ACC112 (cell line): ENCODE data around the gene ST6GALNAC4.

ENCODE experiments used
- H2AFZ ChIP-seq: fragments of 200-600 bp; sonication (generic); one replicate; pipeline ENCODE4 v1.6.0; 2017; ENCODE audit warnings: antibody characterized with exemption, low read length; ENCODE audit not compliant: unreplicated experiment
- H3K27ac ChIP-seq: fragments of 200-600 bp; sonication (generic); 2 replicates; pipeline ENCODE4 v1.5.1; 2014; ENCODE audit warnings: low read depth, mild to moderate bottlenecking, antibody characterized with exemption, low read length, moderate library complexity
- H3K27me3 ChIP-seq: fragments of 200-600 bp; sonication (generic); 2 replicates; pipeline ENCODE4 v1.6.1; 2014; ENCODE audit warnings: mild to moderate bottlenecking, antibody characterized with exemption, low read length, moderate library complexity, mixed read lengths; ENCODE audit not compliant: insufficient read depth
- H3K36me3 ChIP-seq: fragments of 200-600 bp; sonication (generic); 2 replicates; pipeline ENCODE4 v1.6.1; 2016; ENCODE audit warnings: mild to moderate bottlenecking, antibody characterized with exemption, low read length, moderate library complexity, mixed read lengths; ENCODE audit not compliant: insufficient read depth
- H3K4me1 ChIP-seq: fragments of 200-600 bp; sonication (generic); one replicate; pipeline ENCODE4 v1.6.1; 2016; ENCODE audit warnings: low read length, mixed read lengths; ENCODE audit not compliant: insufficient read depth, unreplicated experiment, control insufficient read depth
- H3K4me3 ChIP-seq: fragments of 200-600 bp; sonication (generic); 2 replicates; pipeline ENCODE4 v1.5.1; 2014; ENCODE audit warnings: mild to moderate bottlenecking, low read depth, low read length
- H3K79me2 ChIP-seq: fragments of 200-600 bp; sonication (generic); one replicate; pipeline ENCODE4 v1.6.0; 2016; ENCODE audit warnings: low read length; ENCODE audit not compliant: control insufficient read depth, unreplicated experiment, insufficient read depth

The ST6GALNAC4 gene

GRCh38 chr9:127897193-127897692 lies 19.6 kb downstream of the ST6GALNAC4 start:
- Histone ChIP-seq H2AFZ (no peak overlapping the region), H3K4me3 (peak overlapping the region; percentile 56), H3K36me3 (peaks cover 50% of the 10 kb centered on the region), H3K27ac (peak overlapping the region; percentile 74), H3K79me2 (peaks cover 31% of the 10 kb centered on the region), H3K4me1 (peaks cover 24% of the 10 kb centered on the region), H3K27me3 (no peaks in the 10 kb centered on the region)

DNA sequence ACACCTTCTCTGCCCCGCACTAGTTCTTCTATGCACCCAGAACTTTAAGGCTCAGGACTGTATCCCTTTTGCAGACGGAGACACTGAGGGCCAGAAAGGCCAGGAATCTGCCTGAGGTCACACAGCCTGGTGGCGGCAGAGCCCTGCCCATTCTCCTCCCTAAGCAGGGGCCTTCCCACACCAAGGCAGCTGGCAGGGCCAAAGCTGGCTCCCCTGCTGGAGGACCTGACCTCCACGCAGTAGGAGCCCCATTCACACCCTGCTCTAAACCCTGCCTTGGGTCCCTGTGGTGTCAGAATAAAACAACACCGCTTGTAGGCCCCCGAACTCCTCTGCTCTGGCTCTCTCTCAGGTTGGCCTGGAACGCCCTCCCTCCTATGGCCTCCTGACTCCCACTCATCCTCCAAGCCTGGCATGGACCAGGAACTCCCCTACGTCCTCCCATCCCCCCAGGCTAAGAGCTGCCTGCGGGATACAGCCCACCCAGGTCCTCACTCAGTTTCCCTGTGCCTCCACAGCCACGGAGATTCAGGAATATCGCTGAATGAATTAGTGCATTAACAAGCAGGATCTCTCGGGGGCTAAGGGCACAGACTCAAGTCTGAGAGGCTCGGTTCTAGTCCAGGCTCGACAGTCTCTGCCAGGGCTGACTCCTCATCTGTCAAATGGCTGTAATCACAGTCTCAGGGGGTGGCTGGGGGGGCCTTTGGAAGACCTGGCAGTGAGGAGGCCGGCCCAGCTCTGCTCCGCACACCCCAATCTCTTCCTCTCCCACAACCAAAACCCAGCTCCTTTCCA lies 20.2 kb downstream of the ST6GALNAC4 start:
- Histone ChIP-seq H3K4me1 (peaks cover 24% of the 10 kb centered on the region), H3K27ac (no peak overlapping the region), H3K79me2 (peaks cover 31% of the 10 kb centered on the region), H2AFZ (no peak overlapping the region), H3K27me3 (no peaks in the 10 kb centered on the region), H3K36me3 (peaks cover 51% of the 10 kb centered on the region), H3K4me3 (peak overlapping the region; percentile 30)

- Histone ChIP-seq H3K4me1 (peaks cover 19% of the 10 kb centered on the region), H3K27ac (no peak overlapping the region), H3K36me3 (peaks cover 54% of the 10 kb centered on the region), H3K27me3 (no peaks in the 10 kb centered on the region), H3K4me3 (no peak overlapping the region), H2AFZ (no peak overlapping the region), H3K79me2 (peaks cover 33% of the 10 kb centered on the region)
Measured at GRCh38 chr9:127895811-127896210, 21.0 kb downstream of the ST6GALNAC4 start.

DNA sequence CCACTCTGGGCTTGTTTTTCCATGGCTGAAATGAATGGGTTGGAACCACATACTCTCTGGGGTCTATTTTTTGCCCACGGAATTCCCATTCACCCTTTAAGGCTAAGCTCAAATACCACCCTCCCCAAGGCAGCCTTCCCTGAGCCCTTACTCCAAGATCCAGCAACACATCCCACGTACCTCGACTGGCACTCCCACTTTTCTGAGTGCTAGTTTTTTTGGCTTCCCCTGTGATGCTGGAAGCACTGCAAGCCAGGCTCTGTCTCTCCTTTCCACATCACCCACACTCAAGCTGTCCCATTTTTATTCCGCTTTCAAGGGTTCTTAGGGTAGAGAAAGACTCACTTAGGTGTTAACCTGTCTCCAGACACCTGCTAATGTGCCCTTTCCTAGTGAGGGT lies 23.4 kb downstream of the ST6GALNAC4 start:
- peaks cover 62% of the 10 kb centered on the region for H3K36me3 ChIP-seq
- no peak overlapping the region for H3K27ac ChIP-seq
- H3K4me1 ChIP-seq = peaks cover 17% of the 10 kb centered on the region
- no peak overlapping the region for H3K4me3 ChIP-seq
- no peak overlapping the region for H2AFZ ChIP-seq
- no peaks in the 10 kb centered on the region for H3K27me3 ChIP-seq
- H3K79me2 ChIP-seq = peaks cover 33% of the 10 kb centered on the region

DNA sequence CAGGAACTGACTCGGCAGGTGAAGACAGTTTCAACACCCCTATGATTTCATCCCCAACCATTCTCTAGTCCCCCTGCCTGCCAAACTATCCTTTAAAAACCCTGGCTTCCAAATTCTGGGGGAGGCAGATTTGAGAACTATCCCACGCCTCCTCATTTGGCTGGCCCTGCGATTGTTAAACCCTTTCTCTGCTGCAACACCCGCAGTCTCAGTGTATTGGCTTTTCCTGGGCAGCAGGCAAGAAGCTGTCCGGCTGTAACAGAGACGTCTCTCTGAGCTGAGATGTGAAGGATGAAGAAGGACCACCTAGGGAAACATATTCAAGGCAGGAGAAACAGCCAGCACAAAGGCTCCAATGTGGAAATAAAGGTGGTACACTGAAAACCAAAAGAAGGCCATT lies 24.0 kb downstream of the ST6GALNAC4 start:
- Histone ChIP-seq H3K27me3 (no peaks in the 10 kb centered on the region), H2AFZ (no peak overlapping the region), H3K36me3 (peaks cover 63% of the 10 kb centered on the region), H3K4me1 (peaks cover 15% of the 10 kb centered on the region), H3K79me2 (peaks cover 32% of the 10 kb centered on the region), H3K4me3 (no peak overlapping the region), H3K27ac (no peak overlapping the region)

DNA sequence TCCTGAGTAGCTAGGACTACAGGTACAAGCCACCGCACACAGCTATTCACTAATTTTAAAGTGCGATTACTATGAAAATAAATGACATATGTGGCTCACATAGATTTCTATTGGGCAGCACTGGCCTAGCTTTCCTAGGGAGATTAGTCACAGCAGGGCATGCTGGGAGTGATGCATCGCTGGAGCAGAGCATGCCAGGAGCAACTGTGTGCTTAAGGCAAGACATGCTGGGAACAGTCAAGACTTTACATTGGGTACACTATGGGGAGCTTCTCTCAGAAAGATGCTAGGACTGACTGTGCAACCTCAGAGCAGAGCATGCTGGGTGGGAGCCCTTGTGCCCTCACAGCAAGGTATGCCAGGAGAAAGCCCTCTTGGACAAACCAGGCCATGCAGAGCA lies 26.8 kb downstream of the ST6GALNAC4 start:
- Histone ChIP-seq H3K4me3 (no peak overlapping the region), H2AFZ (no peak overlapping the region), H3K36me3 (peaks cover 60% of the 10 kb centered on the region), H3K4me1 (peaks cover 4% of the 10 kb centered on the region), H3K27me3 (no peaks in the 10 kb centered on the region), H3K79me2 (peaks cover 11% of the 10 kb centered on the region), H3K27ac (no peak overlapping the region)

DNA sequence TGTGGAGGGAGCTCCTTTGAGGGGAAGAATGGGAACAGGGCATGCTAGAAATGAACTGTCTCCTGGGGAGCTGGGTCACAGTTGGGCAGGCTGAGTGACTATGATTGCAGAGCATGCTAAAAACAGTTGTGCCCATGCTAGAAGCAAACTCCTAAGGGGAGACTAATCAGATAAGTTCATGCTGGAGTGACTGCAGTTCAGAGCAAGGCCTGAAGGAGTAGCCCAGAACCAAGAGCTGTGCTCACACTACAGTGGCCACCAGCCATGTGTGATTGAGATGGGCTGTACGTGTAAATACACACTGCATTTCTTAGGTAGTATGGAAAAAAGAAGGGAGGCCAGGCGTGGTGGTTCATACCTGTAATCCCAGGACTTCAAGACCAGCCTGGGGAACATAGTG lies 29.0 kb downstream of the ST6GALNAC4 start:
- peaks cover 4% of the 10 kb centered on the region for H3K4me1 ChIP-seq
- no peak overlapping the region for H3K4me3 ChIP-seq
- H3K27ac ChIP-seq = no peak overlapping the region
- no peaks in the 10 kb centered on the region for H3K27me3 ChIP-seq
- no peak overlapping the region for H2AFZ ChIP-seq
- peaks cover 6% of the 10 kb centered on the region for H3K79me2 ChIP-seq
- H3K36me3 ChIP-seq = peaks cover 39% of the 10 kb centered on the region

DNA sequence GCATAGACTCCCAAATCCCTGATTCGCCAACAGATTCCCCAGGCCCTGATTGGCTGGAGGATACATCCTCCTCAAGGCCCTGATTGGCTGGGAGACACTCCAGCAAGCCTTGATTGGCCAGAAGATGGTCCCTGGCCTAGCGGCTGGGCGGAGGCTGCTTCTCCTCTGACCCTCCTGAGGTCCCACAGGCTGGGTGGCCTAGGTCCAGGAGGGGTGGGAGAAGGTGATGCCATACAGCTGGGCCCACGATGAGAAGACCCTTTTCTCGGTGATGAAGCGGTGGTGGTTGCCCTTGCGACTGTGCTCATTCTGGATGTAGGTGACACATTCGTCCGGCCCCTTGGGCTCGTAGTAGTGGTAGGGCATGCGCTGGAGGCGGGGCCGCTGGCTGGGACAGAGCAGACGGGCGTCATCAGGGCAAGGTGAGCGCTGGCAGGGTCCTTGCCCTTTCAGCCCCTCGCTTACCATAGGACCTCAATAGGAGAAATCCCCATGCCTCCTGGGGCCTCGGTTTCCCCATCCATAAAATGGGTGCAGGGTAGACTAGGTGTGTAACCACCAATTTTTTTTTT lies 30.4 kb downstream of the ST6GALNAC4 start:
- Histone ChIP-seq H3K4me3 (no peak overlapping the region), H3K27ac (no peak overlapping the region), H2AFZ (no peak overlapping the region), H3K79me2 (peaks cover 2% of the 10 kb centered on the region), H3K4me1 (peaks cover 4% of the 10 kb centered on the region), H3K36me3 (peaks cover 32% of the 10 kb centered on the region), H3K27me3 (no peaks in the 10 kb centered on the region)

DNA sequence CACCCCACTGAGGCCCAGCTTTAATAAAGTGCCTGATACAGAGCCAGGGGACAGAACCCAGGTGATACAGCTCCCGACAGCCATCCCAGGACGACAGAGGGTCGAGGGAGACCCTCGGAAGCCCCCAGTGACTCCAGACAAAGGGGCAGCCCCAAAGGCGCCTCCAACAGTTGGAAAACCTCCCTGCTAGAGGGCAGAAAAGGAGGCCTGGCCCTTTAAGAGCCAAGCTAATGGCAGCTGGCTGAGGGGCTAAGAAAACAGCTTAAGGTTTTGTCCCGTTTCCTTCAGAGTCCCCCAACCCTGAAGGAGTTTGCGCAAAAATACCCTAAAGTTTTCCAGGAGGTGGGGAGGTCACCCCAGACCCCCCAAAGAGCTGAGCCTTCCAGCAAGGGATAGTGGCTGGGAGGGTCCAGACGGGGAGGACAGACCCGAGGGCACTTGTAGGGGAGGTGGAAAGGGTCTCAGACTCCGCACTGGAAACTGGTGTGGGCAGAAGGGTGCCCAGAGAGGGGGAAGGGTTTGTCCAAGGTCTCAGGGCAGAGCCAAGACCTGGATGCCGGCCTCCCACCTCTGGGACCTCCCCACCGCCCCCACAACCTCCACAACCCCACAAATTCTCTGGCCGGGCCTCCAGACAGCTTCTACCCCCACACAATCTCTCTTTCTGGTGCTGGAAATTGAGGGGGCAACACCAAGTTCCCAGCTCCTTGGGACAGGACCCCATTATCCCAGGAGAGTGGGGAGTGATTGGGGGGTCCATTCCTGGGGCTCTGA lies 31.1 kb downstream of the ST6GALNAC4 start:
- Histone ChIP-seq H2AFZ (no peak overlapping the region), H3K4me3 (no peak overlapping the region), H3K79me2 (no peaks in the 10 kb centered on the region), H3K27me3 (no peaks in the 10 kb centered on the region), H3K27ac (no peak overlapping the region), H3K36me3 (peaks cover 28% of the 10 kb centered on the region), H3K4me1 (peaks cover 4% of the 10 kb centered on the region)

DNA sequence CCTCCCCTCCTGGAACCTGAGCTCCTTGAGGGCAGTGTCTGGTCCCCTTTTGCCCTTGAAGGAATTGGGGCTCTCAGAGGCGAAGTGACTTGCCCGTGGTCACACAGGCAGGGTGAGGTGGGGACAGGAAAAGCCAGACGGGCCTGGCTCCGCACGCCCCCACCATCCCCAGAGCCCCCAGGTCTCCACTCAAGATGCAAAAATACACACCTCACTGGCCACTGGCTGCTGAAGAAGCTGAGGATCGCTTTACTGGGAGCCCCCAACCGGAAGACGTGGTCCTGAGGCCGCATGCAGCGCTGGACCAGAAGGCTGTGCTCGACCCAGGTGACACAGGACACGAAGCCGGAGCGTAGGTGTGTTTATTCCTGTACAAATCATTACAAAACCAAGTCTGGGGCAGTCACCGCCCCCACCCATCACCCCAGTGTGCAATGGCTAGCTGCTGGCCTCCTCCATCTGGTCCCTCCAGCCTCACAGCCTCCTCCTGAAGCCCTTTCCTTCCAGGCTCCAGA lies 31.8 kb downstream of the ST6GALNAC4 start:
- no peak overlapping the region for H3K27ac ChIP-seq
- no peaks in the 10 kb centered on the region for H3K27me3 ChIP-seq
- no peak overlapping the region for H3K4me3 ChIP-seq
- H3K79me2 ChIP-seq = no peaks in the 10 kb centered on the region
- no peak overlapping the region for H2AFZ ChIP-seq
- H3K4me1 ChIP-seq = no peaks in the 10 kb centered on the region
- peaks cover 24% of the 10 kb centered on the region for H3K36me3 ChIP-seq
